ENCODE results near the gene ADK. TPM values are rescaled to one million over a fixed set of nuclear protein-coding genes. Genes with fewer than 3 reads are reported as not detected.
A peak's percentile ranks its signal among the peaks of the same experiment; 100 is the strongest.

The ADK gene
- total and polyA plus RNA-seq, 2 of the 13 experiments (the other 11 are each of a cell fraction or from before 2014, with no cell fraction given), result 48.6 to 79.1 TPM

DNA sequence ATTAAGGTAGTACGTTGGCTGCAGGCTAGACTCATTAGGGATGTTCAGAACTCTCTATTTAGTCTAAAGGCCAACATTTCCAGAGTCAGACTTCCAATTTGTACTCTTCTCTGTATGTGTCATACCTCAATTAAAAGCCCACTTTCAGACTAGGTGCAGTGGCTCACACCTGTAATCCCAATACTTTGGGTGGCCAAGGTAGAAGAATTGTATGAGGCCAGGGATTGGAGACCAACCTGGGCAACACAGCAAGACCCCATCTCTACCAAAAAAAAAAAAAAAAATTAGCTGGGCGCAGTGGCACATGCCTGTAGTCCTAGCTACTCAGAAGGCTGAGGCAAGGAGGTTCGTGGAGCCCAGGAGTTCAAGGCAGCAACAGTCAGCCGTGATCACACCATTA, 484.6 kb downstream of the ADK start:
- Histone ChIP-seq H3K4me3 (replicated peaks in 1 of 3; ENCODE audit: insufficient read depth in 1 of 3, low read depth in 2 of 3, low read length in 3 of 3) (no peak overlapping the region), H3K4me2 (ENCODE audit: low read depth, low read length) (no peak overlapping the region), H3K36me3 (replicated peaks in 1 of 2; ENCODE audit: control insufficient read depth in 1 of 2, insufficient read depth in 2 of 2, low read length in 2 of 2) (peaks cover 1 to 13% of the 10 kb centered on the region in 2 experiments; a peak in 3 of 5 replicates), H3K79me2 (ENCODE audit: insufficient read depth, low read length) (no peaks in the 10 kb centered on the region), H3K9me3 (ENCODE audit: low read length) (peaks cover 10% of the 10 kb centered on the region; the same call in 1 of the 2 replicates), H3K9ac (ENCODE audit: insufficient read depth, low read depth, low read length) (no peak overlapping the region), H4K20me1 (ENCODE audit: insufficient read depth, low read length) (no peaks in the 10 kb centered on the region), H2AFZ (ENCODE audit: low read length) (no peak overlapping the region), H3K4me1 (ENCODE audit: insufficient read depth, low read length) (no peaks in the 10 kb centered on the region), H3K27me3 (ENCODE audit: control insufficient read depth in 1 of 2, insufficient read depth in 2 of 2, low read length in 2 of 2) (no peaks in the 10 kb centered on the region), H3K27ac (ENCODE audit: extremely low read length, insufficient read depth, low read length) (no peak overlapping the region)
- FAIRE-seq (no peak), ATAC-seq (no peak), DNase-seq (ENCODE audit: low spot score) (no peak)
- in situ Hi-C loops (cut with HindIII; ENCODE audit: extremely low pct_ligation_motif_present, low pct_unique_long_range_greater_than_20kb), result no loop called here
- TF ChIP-seq, protein P1, sequence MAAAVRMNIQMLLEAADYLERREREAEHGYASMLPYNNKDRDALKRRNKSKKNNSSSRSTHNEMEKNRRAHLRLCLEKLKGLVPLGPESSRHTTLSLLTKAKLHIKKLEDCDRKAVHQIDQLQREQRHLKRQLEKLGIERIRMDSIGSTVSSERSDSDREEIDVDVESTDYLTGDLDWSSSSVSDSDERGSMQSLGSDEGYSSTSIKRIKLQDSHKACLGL (CRISPR knock-in tag; IDR thresholded peaks at IDR 0.05), result no peak
- 0 out of 2 replicates have a peak, but pooled peaks have one; percentile 11 for TF ChIP-seq ZNF121 (CRISPR knock-in tag; IDR thresholded peaks at IDR 0.05)
- BruUV-seq (replicated peaks), result no TSS peak
- ChIA-PET CTCF (ENCODE audit: low intra/inter-chr PET ratio, low total read pairs) (no interaction called here), POLR2A (no interaction called here)
- intact Hi-C loops (cut with micrococcal nuclease; ENCODE audit: unreplicated experiment), result no loop called here
- 97% methylated on average over 4 of the region's 4 CpGs for WGBS (ENCODE audit: low lambda C conversion rate)

DNA sequence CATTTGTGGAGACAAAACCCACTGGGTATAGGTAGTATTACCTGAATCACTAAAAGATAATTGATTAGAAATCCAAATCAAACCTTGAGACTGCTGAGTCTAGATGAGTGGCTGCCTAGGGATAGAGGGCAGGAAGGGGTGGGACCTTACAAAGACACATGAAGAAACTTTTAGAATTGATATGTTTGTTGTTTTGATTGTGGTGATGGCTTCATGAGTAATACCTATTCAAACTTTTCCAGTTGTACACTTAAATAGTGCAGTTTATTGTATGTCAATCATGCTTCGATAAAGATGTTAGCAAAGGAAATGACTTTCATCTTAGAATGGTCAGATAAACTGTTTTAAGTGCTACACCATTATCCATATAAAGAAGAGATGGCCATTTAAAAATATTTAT, 486.7 kb downstream of the ADK start:
- intact Hi-C loops (cut with micrococcal nuclease; ENCODE audit: unreplicated experiment), result no loop called here
- no peaks in the 10 kb centered on the region for H3K27me3 ChIP-seq (ENCODE audit: control insufficient read depth in 1 of 2, insufficient read depth in 2 of 2, low read length in 2 of 2)
- ChIA-PET POLR2A (no interaction called here), CTCF (ENCODE audit: low intra/inter-chr PET ratio, low total read pairs) (no interaction called here)
- H3K79me2 ChIP-seq (ENCODE audit: insufficient read depth, low read length), result no peaks in the 10 kb centered on the region
- H3K4me2 ChIP-seq (ENCODE audit: low read depth, low read length), result no peak overlapping the region
- 100% methylated on average over 1 of the region's 1 CpG for WGBS (ENCODE audit: low lambda C conversion rate)
- H3K4me1 ChIP-seq (ENCODE audit: insufficient read depth, low read length), result no peaks in the 10 kb centered on the region
- H3K4me3 ChIP-seq (replicated peaks in 1 of 3; ENCODE audit: insufficient read depth in 1 of 3, low read depth in 2 of 3, low read length in 3 of 3), result no peak overlapping the region
- FAIRE-seq, result no peak
- H3K36me3 ChIP-seq (replicated peaks in 1 of 2; ENCODE audit: control insufficient read depth in 1 of 2, insufficient read depth in 2 of 2, low read length in 2 of 2), result peaks cover 1 to 13% of the 10 kb centered on the region in 2 experiments; a peak in 3 of 5 replicates
- no TSS peak for BruUV-seq (replicated peaks)
- H3K9me3 ChIP-seq (ENCODE audit: low read length), result peaks cover 10% of the 10 kb centered on the region; the same call in 1 of the 2 replicates
- ATAC-seq, result no peak
- H3K27ac ChIP-seq (ENCODE audit: extremely low read length, insufficient read depth, low read length), result no peak overlapping the region
- no peak overlapping the region for H2AFZ ChIP-seq (ENCODE audit: low read length)
- no peak for DNase-seq (ENCODE audit: low spot score)
- no peaks in the 10 kb centered on the region for H4K20me1 ChIP-seq (ENCODE audit: insufficient read depth, low read length)
- no peak overlapping the region for H3K9ac ChIP-seq (ENCODE audit: insufficient read depth, low read depth, low read length)
- in situ Hi-C loops (cut with HindIII; ENCODE audit: extremely low pct_ligation_motif_present, low pct_unique_long_range_greater_than_20kb), result no loop called here
- no peak for TF ChIP-seq NFAT5 (CRISPR knock-in tag; IDR thresholded peaks at IDR 0.05)
- no peak for TF ChIP-seq RFX3 (CRISPR knock-in tag; IDR thresholded peaks at IDR 0.05)
- TF ChIP-seq, protein P2, sequence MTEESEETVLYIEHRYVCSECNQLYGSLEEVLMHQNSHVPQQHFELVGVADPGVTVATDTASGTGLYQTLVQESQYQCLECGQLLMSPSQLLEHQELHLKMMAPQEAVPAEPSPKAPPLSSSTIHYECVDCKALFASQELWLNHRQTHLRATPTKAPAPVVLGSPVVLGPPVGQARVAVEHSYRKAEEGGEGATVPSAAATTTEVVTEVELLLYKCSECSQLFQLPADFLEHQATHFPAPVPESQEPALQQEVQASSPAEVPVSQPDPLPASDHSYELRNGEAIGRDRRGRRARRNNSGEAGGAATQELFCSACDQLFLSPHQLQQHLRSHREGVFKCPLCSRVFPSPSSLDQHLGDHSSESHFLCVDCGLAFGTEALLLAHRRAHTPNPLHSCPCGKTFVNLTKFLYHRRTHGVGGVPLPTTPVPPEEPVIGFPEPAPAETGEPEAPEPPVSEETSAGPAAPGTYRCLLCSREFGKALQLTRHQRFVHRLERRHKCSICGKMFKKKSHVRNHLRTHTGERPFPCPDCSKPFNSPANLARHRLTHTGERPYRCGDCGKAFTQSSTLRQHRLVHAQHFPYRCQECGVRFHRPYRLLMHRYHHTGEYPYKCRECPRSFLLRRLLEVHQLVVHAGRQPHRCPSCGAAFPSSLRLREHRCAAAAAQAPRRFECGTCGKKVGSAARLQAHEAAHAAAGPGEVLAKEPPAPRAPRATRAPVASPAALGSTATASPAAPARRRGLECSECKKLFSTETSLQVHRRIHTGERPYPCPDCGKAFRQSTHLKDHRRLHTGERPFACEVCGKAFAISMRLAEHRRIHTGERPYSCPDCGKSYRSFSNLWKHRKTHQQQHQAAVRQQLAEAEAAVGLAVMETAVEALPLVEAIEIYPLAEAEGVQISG (CRISPR knock-in tag; IDR thresholded peaks at IDR 0.05), result no peak
- no peak for TF ChIP-seq SYNCRIP (IDR thresholded peaks at IDR 0.05; ENCODE audit: insufficient read depth, low read depth, low read length)
- no peak for TF ChIP-seq ZBTB46 (CRISPR knock-in tag; IDR thresholded peaks at IDR 0.05; ENCODE audit: borderline replicate concordance)
- no peak for TF ChIP-seq MIER3 (CRISPR knock-in tag; IDR thresholded peaks at IDR 0.05; ENCODE audit: borderline replicate concordance)
